ENCODE measurements around the gene GTPBP6. TPM values are rescaled to one million over a fixed set of nuclear protein-coding genes. Genes with fewer than 3 reads are reported as not detected.

Gene GTPBP6
- total and polyA plus RNA-seq, 12 donors: 5.3 to 57.1 (median 38.1) TPM

DNA sequence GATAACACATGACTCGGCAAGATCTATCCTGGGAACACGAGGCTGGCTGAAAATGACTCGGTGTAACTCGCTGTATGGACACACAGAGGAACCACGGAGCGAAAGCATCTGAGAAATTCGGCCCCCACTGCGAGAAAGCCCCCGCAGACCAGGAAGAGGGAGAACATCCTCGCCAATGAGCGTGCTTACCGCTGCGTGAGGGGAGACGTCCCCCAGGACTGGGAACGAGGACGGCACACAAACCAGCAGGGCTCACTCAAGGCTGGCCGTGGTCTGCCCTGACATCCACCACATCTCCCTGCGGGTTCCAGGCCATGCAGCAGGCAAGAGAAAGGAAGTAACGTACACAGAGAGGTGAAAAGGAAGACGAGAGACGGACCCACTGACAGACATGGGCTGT, 17.6 kb upstream of the GTPBP6 start:
- intact Hi-C loops (cut with DNase I): no loop called here
- no peak for DNase-seq
- peaks cover 0 to 5% of the 10 kb centered on the region in 2 donors for H3K4me1 ChIP-seq (replicated peaks in 1 of 2)
- TF ChIP-seq POLR2A (IDR thresholded peaks at IDR 0.05): no peak
- TF ChIP-seq, protein P1, sequence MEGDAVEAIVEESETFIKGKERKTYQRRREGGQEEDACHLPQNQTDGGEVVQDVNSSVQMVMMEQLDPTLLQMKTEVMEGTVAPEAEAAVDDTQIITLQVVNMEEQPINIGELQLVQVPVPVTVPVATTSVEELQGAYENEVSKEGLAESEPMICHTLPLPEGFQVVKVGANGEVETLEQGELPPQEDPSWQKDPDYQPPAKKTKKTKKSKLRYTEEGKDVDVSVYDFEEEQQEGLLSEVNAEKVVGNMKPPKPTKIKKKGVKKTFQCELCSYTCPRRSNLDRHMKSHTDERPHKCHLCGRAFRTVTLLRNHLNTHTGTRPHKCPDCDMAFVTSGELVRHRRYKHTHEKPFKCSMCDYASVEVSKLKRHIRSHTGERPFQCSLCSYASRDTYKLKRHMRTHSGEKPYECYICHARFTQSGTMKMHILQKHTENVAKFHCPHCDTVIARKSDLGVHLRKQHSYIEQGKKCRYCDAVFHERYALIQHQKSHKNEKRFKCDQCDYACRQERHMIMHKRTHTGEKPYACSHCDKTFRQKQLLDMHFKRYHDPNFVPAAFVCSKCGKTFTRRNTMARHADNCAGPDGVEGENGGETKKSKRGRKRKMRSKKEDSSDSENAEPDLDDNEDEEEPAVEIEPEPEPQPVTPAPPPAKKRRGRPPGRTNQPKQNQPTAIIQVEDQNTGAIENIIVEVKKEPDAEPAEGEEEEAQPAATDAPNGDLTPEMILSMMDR (IDR thresholded peaks at IDR 0.05): no peak
- no peak overlapping the region for H3K4me3 ChIP-seq
- WGBS, 4 donors: 91 to 94% (median 93%) methylated on average over 21 of the region's 21 CpGs
- H3K27ac ChIP-seq: no peak overlapping the region
- no peaks in the 10 kb centered on the region for H3K36me3 ChIP-seq (replicated peaks in 1 of 2)
- no peaks in the 10 kb centered on the region for H3K9me3 ChIP-seq (replicated peaks in 1 of 3)
- peaks cover under 1% of the 10 kb centered on the region for H3K27me3 ChIP-seq

DNA sequence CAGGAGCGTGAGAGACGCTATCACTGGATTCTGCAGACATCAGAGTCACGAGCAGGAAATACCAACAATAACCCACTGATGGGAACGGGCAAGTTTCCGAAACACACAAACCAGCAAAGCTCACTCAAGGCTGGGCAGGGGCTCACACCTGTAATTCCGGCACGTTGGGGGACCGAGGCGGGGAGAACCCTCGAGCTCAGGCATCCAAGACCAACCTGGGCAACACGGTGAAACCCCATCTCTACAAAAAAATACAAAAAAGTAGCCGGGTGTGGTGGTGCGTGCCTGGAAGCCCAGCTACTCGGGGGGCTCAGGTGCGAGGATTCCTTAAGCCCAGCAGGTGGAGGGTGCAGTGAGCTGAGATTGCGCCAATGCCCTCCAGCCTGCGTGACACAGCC, 17.2 kb upstream of the GTPBP6 start:
- H3K27ac ChIP-seq: no peak overlapping the region

DNA sequence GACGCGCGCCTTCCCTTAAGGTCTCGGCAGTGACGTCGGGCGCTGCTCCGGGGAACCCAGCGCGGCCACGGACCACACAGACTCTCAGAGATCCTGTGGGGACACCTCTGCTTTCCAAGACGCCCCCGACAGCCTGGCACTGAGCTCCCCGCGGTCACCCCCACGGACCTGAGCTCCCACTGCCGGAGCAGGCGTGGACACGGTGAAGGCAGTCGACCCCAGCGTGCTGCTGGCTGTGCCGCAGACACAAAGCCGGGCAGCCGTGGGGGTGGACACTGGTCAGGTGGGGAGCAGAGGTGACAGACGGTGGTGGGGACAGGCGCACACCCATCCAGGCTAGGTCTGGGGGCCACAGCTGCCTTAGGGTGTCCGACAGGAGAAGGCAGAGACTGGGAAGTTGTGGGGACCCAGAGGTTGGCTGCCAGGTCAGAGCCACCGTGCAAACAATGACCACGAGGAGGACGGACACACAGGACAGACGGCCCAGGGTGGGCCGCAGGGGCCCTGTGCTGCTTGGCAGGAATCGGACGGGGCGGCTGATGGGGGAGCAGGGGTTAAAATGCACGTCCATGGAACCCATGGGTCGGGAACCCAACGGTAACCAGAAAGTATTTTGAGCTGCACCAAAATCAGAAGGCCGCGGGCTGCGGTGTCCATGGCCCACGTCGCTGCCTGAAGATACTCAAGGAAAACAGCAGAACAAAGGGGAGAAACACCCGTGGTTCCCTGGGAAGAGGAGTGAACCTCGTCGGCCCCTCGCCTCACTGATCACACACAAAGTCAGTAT, 16.6 kb upstream of the GTPBP6 start:
- 96 to 97% (median 97%) methylated on average over 30 to 47 of the region's 47 CpGs for WGBS, 4 donors
- peaks cover 0 to 8% of the 10 kb centered on the region in 2 donors for H3K4me1 ChIP-seq (replicated peaks in 1 of 2)
- intact Hi-C loops (cut with DNase I): no loop called here
- no peaks in the 10 kb centered on the region for H3K9me3 ChIP-seq (replicated peaks in 1 of 3)
- no peaks in the 10 kb centered on the region for H3K36me3 ChIP-seq (replicated peaks in 1 of 2)
- H3K27me3 ChIP-seq: peaks cover 4% of the 10 kb centered on the region
- DNase-seq: no peak
- no peak for TF ChIP-seq POLR2A (IDR thresholded peaks at IDR 0.05)
- TF ChIP-seq, protein P1 (IDR thresholded peaks at IDR 0.05): no peak
- H3K4me3 ChIP-seq: no peak overlapping the region
- H3K27ac ChIP-seq: no peak overlapping the region

More for the DNA sequence above, 17.2 kb upstream of the GTPBP6 start:
- Histone ChIP-seq H3K36me3 (replicated peaks in 1 of 2) (no peaks in the 10 kb centered on the region), H3K9me3 (replicated peaks in 1 of 3) (no peaks in the 10 kb centered on the region), H3K4me1 (replicated peaks in 1 of 2) (peaks cover 0 to 8% of the 10 kb centered on the region in 2 donors), H3K4me3 (no peak overlapping the region), H3K27me3 (peaks cover 4% of the 10 kb centered on the region)
- intact Hi-C loops (cut with DNase I): no loop called here
- DNase-seq: no peak
- no peak for TF ChIP-seq POLR2A (IDR thresholded peaks at IDR 0.05)
- TF ChIP-seq, protein P1 (IDR thresholded peaks at IDR 0.05): no peak
- WGBS, 4 donors: 98 to 99% (median 98%) methylated on average over 17 of the region's 17 CpGs

DNA sequence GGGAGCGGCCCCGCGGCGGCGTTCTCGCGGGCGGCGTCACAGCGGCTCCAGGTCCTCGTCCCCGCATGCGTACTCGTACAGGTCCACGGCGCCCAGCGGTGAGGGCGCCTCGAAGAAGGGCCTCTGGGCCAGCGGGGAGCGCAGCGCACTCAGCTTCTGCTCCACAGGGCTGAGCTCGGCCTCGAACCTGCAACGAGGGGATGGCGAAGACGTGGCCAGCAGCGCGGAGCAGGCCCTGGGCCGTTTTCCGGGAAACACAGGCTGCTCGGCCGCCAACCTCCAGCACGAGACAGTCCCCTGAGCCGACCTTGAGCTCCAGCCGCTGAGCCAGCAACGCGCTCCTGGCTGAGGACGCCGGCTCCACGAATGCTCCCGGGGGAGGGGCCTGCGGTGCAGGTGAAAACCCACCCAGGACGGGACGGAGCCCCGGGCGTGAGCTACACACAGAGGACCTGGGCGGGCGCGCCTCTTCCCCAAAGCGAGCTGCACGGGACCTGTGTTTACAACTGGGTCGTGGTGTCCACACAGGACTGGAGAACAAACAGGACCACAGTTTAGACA, 15.8 kb upstream of the GTPBP6 start:
- WGBS, 4 donors: 74 to 84% (median 80%) methylated on average over 44 to 53 of the region's 53 CpGs
- no peak for TF ChIP-seq POLR2A (IDR thresholded peaks at IDR 0.05)
- TF ChIP-seq, protein P1 (IDR thresholded peaks at IDR 0.05): no peak
- no peak overlapping the region for H3K4me3 ChIP-seq
- no peaks in the 10 kb centered on the region for H3K9me3 ChIP-seq (replicated peaks in 1 of 3)
- intact Hi-C loops (cut with DNase I): no loop called here
- H3K27me3 ChIP-seq: peaks cover 4% of the 10 kb centered on the region
- no peak for DNase-seq
- peaks cover 0 to 8% of the 10 kb centered on the region in 2 donors for H3K4me1 ChIP-seq (replicated peaks in 1 of 2)
- no peaks in the 10 kb centered on the region for H3K36me3 ChIP-seq (replicated peaks in 1 of 2)
- H3K27ac ChIP-seq: no peak overlapping the region

Data from adrenal gland (tissue), 12 donors.